HG02970 (cell line): ENCODE results near the gene HFE.

ENCODE experiments used
- ATAC-seq: cut with Tn5 transposase; IDR thresholded peaks from one replicate; pipeline ENCODE4 v1.9.1; 2021; ENCODE audit warnings: mild to moderate bottlenecking, moderate library complexity, moderate number of reproducible peaks; ENCODE audit not compliant: unreplicated experiment, low FRiP score

HFE gene

GRCh38 chr6:26130581-26131249 is 43.5 kb downstream of the HFE start:
- ATAC-seq, result no peak

GRCh38 chr6:26131618-26132017 is 44.4 kb downstream of the HFE start:
- no peak for ATAC-seq

GRCh38 chr6:26133730-26134129 is 46.5 kb downstream of the HFE start:
- ATAC-seq, result no peak

- ATAC-seq, result no peak
These were observed 49.1 kb downstream of the HFE start for GRCh38 chr6:26136321-26136720.

GRCh38 chr6:26140254-26140966 is 53.2 kb downstream of the HFE start:
- no peak for ATAC-seq

GRCh38 chr6:26140967-26141294 is 53.7 kb downstream of the HFE start:
- ATAC-seq, result no peak

- ATAC-seq, result no peak
These were observed 54.2 kb downstream of the HFE start for GRCh38 chr6:26141378-26141904.

GRCh38 chr6:26142026-26142425 is 54.8 kb downstream of the HFE start:
- no peak for ATAC-seq
